ENCODE data around the gene SUGCT.

- TF ChIP-seq CTCF (IDR thresholded peaks at IDR 0.05 in 8 of 11, conservative IDR thresholded peaks at IDR 0.05 in 3 of 11) (no peak), POLR2AphosphoS5 (IDR thresholded peaks at IDR 0.05) (no peak), POLR2A (IDR thresholded peaks at IDR 0.05) (no peak)
These were observed 219.9 kb downstream of the SUGCT start for GRCh38 chr7:40354711-40355110.
